Stimulated activated CD8-positive, alpha-beta memory T cell treated with anti-CD3 and anti-CD28 coated beads, Interleukin-12 subunit alpha, Interleukin-12 subunit beta, amount 100 ng/mL, for 4 hours (primary cell): Measurements from ENCODE around the gene IL1RL2.

Experiments
- DNase-seq: peaks from one replicate; pipeline ENCODE4 v3.0.0-alpha.2; 2020; ENCODE audit warnings: low read depth

Gene IL1RL2

GRCh38 chr2:102194609-102195268 lies 7.9 kb downstream of the IL1RL2 start:
- DNase-seq = no peak

- DNase-seq = no peak
Observed at GRCh38 chr2:102197389-102198137, 10.7 kb downstream of the IL1RL2 start.

GRCh38 chr2:102200539-102200938 lies 13.7 kb downstream of the IL1RL2 start:
- DNase-seq = no peak

- no peak for DNase-seq
Observed at GRCh38 chr2:102204638-102205037, 17.8 kb downstream of the IL1RL2 start.

- no peak for DNase-seq
Observed at GRCh38 chr2:102206666-102207341, 20.0 kb downstream of the IL1RL2 start.

- no peak for DNase-seq
Observed at GRCh38 chr2:102208774-102209173, 22.0 kb downstream of the IL1RL2 start.

- no peak for DNase-seq
Observed at GRCh38 chr2:102209474-102209873, 22.7 kb downstream of the IL1RL2 start.

- no peak for DNase-seq
Observed at GRCh38 chr2:102217032-102217431, 30.2 kb downstream of the IL1RL2 start.

- DNase-seq = no peak
Observed at GRCh38 chr2:102224824-102225739, 38.3 kb downstream of the IL1RL2 start.

- DNase-seq = no peak
Observed at GRCh38 chr2:102226171-102226570, 39.3 kb downstream of the IL1RL2 start.

- no peak for DNase-seq
Observed at GRCh38 chr2:102226612-102227391, 40.0 kb downstream of the IL1RL2 start.

GRCh38 chr2:102229141-102229769 lies 42.4 kb downstream of the IL1RL2 start:
- no peak for DNase-seq

GRCh38 chr2:102230410-102230909 lies 43.6 kb downstream of the IL1RL2 start:
- no peak for DNase-seq

- DNase-seq = no peak
Observed at GRCh38 chr2:102233132-102233884, 46.5 kb downstream of the IL1RL2 start.

- no peak for DNase-seq
Observed at GRCh38 chr2:102235042-102235473, 48.2 kb downstream of the IL1RL2 start.

GRCh38 chr2:102235491-102235890 lies 48.7 kb downstream of the IL1RL2 start:
- no peak for DNase-seq

- DNase-seq = no peak
Observed at GRCh38 chr2:102236132-102236531, 49.3 kb downstream of the IL1RL2 start.

- no peak for DNase-seq
Observed at GRCh38 chr2:102237176-102237575, 50.4 kb downstream of the IL1RL2 start.

- DNase-seq = no peak
Observed at GRCh38 chr2:102238039-102238756, 51.4 kb downstream of the IL1RL2 start.
